Germinal center (tissue), 1 donor: Measurements from ENCODE around the gene FAM184B.

Experiments used
- DNase-seq: peaks from one replicate; pipeline ENCODE4 v3.0.0; 2012; ENCODE audit warnings: mixed read lengths, low spot score

FAM184B gene

DNA sequence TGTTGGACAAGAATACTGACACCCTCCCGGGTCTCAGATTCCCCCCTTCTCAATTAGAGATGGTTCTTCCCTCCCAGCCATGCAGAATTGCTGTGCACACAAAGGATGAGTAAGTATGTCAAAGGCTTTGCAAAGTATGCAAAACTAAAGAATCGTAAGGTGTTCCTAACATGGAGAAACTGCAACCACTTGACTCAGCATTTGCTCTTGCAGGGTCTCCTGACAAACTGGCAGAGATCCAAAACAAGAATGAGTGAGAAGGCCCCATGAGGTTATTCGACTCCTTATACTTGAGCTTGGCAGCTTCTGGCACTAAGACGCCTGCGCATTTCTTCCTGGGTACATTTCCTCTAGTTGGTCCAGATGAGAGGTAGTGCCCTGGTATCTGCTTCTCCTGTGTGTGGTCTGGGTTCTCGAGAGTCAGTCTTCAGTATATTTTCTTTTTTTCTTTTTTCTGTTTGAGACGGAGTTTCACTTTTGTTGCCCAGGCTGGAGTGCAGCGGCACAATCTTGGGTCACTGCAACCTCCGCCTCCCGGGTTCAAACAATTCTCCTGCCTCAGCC lies 8.2 kb downstream of the FAM184B start:
- no peak for DNase-seq

DNA sequence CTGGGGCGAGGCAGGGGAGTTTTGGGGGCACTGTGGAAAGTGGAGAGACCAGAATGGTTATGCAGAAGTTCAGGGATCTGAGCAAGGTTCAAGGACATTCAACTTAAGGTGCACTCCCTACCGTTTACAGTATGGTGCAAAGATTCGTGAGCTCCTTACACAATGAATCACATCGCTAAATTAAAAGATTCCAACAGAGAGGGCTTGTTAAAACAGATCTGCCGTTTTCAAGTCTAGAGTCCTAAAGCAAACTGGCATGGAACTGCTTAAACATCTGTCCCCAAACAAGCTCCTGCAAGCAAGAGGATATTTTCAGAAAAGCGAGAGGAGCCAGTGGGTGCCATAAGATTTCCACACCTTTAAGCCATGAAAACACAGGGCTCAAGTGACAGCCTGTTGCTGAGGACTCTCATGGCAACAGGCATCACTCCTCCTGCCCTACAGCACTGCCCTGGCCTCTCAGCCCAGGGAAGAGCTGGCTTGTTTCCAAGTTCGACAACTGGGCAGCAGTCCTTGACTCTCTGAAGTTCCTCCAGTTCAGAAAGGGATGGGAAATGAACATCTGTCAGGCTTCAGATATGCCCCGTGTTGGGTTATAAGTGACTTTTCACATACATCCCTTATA lies 10.0 kb downstream of the FAM184B start:
- no peak for DNase-seq

DNA sequence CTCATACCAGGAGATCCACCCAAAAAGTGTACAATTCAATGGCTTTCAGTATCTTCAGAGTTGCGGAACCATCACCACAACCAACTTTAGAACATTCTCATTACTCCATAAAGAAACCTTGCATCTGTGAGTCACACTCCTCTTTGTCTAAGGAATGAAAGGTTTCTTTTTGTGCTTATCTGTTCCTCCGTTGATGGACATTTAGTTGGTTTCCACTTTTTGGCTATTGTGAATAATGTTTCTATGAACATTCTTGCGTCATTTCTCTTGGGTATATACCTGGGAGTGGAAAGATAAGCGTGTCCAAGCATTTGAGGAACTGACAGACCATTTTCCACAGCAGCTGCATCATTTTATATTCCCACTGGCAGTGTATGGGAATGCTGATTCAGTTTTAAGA lies 10.6 kb downstream of the FAM184B start:
- no peak for DNase-seq

GRCh38 chr4:17769406-17770174 lies 11.8 kb downstream of the FAM184B start:
- DNase-seq = no peak

DNA sequence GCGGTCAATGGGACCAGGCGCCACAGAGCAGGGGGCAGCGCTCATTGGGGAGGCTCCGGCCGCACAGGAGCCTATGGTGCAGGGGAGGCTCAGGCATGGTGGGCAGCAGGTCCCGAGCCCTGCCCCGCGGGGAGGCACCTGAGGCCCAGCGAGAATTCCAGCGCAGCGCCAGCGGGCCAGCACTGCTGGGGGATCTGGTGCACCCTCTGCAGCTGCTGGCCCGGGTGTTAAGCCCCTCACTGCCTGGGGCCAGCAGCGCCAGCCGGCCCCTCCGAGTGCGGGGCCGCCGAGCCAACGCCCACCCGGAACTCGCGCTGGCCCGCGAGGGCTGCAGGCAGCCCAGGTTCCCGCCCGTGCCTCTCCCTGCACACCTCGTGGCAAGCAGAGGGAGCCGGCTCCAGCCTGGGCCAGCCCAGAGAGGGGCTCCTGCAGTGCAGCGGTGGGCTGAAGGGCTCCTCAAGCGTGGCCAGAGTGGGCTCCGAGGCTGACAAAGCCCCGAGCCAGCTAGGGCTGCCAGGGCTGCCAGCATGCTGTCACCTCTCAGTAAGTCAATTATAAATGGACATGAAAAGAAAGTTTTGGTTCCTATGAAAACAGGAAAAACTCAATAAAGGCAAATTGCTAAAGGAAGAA lies 14.5 kb downstream of the FAM184B start:
- no peak for DNase-seq

GRCh38 chr4:17765514-17766286 lies 15.7 kb downstream of the FAM184B start:
- no peak for DNase-seq

- DNase-seq = no peak
Observed at GRCh38 chr4:17763931-17764330, 17.5 kb downstream of the FAM184B start.

- no peak for DNase-seq
Observed at GRCh38 chr4:17763416-17763815, 18.0 kb downstream of the FAM184B start.

DNA sequence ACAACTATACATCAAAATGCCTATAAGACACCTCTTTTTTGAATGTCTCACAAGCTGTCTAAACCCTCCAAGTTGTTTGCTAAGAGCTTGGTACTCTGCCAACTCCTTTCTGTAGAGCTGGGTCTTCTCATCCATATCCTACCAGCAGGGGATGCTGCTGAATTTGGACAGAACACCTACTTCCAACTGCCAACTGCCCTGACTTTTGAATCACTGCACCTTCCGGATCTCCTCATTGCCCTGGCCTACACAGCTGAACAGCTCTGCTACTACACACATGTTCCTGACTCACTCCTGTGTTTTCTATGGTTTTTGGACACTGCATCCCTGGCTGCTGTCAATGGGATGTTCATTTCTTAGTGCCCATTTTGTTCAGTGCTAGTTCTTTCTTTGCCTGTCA lies 18.7 kb downstream of the FAM184B start:
- DNase-seq = no peak

DNA sequence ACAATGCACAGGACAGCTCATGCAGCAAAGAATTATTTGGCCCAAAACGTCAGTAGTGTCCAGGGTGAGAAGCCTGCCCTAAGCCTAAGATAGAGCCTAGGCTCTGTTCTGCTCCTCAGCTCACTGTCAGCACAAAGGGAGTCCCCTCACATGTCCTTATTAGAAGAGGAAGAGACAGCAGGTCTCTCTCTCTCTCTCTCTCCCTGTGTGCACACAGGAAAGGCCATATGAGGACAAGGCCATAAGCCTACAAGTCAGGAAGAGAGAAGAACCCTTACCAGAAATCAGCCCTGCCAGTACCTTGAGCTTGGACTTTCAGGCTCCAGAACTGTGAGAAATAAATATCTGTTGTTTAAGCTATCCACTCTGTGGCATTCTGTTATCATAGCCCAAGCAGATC lies 20.4 kb downstream of the FAM184B start:
- no peak for DNase-seq

GRCh38 chr4:17760626-17761025 lies 20.8 kb downstream of the FAM184B start:
- DNase-seq = no peak

DNA sequence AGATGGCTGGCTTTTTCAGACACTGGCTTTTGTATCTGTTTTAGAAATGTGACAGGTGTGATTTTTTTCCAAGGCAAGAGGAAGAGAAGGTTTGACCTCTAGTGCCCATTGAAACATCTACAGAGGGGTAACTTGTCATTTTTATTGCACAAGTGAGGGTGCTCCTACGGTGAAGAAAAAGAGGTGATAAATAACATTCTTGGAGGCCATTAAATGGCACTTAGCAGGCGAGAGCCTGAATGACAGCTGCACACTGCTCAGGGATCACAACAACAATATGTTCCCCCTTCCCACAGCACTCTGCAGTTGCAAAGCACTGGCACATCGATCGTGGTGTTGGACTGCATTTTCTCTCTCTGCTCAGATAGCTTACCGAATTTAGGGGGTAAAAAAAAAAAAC lies 22.9 kb downstream of the FAM184B start:
- no peak for DNase-seq

GRCh38 chr4:17757621-17758020 lies 23.8 kb downstream of the FAM184B start:
- no peak for DNase-seq

- no peak for DNase-seq
Observed at GRCh38 chr4:17753646-17754045, 27.8 kb downstream of the FAM184B start.

GRCh38 chr4:17740702-17741101 lies 40.7 kb downstream of the FAM184B start:
- no peak for DNase-seq

GRCh38 chr4:17736484-17736883 lies 44.9 kb downstream of the FAM184B start:
- DNase-seq = no peak

DNA sequence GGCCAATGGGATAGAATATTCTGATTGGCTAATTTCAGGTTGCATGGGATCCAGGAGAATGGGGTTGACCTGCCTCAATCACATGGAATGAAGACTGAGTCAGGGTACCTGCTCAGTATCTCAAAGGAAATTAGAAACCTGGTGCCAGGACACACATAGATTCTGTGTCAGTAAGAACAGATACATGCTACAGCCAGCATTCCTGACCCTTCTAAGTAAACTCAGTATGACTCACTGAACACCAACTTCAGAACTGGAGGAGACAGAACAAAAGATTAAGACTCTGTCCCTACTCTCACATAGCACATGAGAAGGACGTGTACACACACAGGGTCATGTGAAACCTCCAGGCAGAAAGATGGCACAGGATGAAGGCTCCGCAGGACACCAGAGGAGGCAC lies 54.5 kb downstream of the FAM184B start:
- DNase-seq = no peak

- no peak for DNase-seq
Observed at GRCh38 chr4:17723648-17724047, 57.8 kb downstream of the FAM184B start.

DNA sequence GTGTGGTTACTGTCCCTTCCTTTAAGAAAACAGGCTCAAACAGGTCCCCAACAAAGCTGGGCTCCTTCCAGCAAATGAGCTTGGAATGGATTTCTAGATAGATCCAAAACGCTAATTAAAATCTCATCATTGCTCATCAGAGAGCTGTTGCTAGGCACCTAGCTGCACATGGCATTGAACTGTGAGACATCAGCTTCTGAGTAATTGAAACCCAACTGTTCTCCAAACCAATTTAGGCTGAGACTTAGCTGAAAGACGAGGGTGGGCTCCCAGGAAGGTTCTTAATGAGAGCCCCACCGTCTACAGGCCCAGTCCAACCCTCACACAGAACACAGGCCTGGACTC lies 59.1 kb downstream of the FAM184B start:
- no peak for DNase-seq

- DNase-seq = no peak
Observed at GRCh38 chr4:17721496-17722355, 59.7 kb downstream of the FAM184B start.

DNA sequence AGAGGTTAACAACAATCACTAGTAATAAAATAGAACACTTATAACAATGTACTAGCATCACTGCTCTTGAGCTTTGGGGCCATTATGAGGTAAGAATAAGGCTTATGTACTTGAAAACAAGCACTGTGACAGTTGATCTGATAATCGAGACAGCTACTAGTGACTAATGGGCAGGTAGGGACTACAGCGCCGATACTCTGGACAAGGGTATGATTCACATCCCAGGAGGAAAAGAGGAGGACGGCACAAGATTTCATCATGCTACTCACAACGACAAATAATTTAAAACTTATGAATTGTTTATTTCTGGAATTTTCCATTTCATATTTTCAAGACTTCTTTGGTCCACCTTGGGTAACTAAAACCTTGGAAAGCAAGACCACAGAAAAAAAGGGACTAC lies 62.3 kb downstream of the FAM184B start:
- no peak for DNase-seq
